ENCODE data around the gene SRA1.
"Not testable (repeated sequence)": the region's sequence is repeated elsewhere in the genome, so short reads cannot be mapped to it uniquely, and the experiment has no call there.

The SRA1 gene

GRCh38 chr5:140557136-140557805 lies at the start of gene SRA1:
Gene SRA1 (minus strand): TSS chr5:140557473. CDS start chr5:140557452, 21 bp downstream.
- in situ Hi-C loops (cut with HindIII; ENCODE audit: low pct_unique_long_range_greater_than_20kb, low sequenced_read_pairs): no loop called here
- DNase-seq (ENCODE audit: low read depth in 1 of 2, low spot score in 1 of 2): peak; percentile 95
- TF ChIP-seq JUND (IDR thresholded peaks at IDR 0.05; ENCODE audit: low read depth): no peak

GRCh38 chr5:140607031-140607430 lies 49.8 kb upstream of the SRA1 start:
- no peak for DNase-seq (ENCODE audit: low read depth in 1 of 2, low spot score in 1 of 2)
- in situ Hi-C loops (cut with HindIII; ENCODE audit: low pct_unique_long_range_greater_than_20kb, low sequenced_read_pairs): no loop called here
- TF ChIP-seq JUND (IDR thresholded peaks at IDR 0.05; ENCODE audit: low read depth): no peak

- no peak for TF ChIP-seq JUND (IDR thresholded peaks at IDR 0.05; ENCODE audit: low read depth)
- no peak for DNase-seq (ENCODE audit: low read depth in 1 of 2, low spot score in 1 of 2)
- in situ Hi-C loops (cut with HindIII; ENCODE audit: low pct_unique_long_range_greater_than_20kb, low sequenced_read_pairs): no loop called here
These were observed 48.6 kb upstream of the SRA1 start for GRCh38 chr5:140605879-140606278.

- in situ Hi-C loops (cut with HindIII; ENCODE audit: low pct_unique_long_range_greater_than_20kb, low sequenced_read_pairs): no loop called here
- TF ChIP-seq JUND (IDR thresholded peaks at IDR 0.05; ENCODE audit: low read depth): no peak
- no peak for DNase-seq (ENCODE audit: low read depth in 1 of 2, low spot score in 1 of 2)
These were observed 46.5 kb upstream of the SRA1 start for GRCh38 chr5:140603734-140604133.

GRCh38 chr5:140603446-140603698 lies 46.1 kb upstream of the SRA1 start:
- in situ Hi-C loops (cut with HindIII; ENCODE audit: low pct_unique_long_range_greater_than_20kb, low sequenced_read_pairs); DNase-seq (ENCODE audit: low read depth in 1 of 2, low spot score in 1 of 2): not testable (repeated sequence)

GRCh38 chr5:140602147-140602546 lies 44.9 kb upstream of the SRA1 start:
- in situ Hi-C loops (cut with HindIII; ENCODE audit: low pct_unique_long_range_greater_than_20kb, low sequenced_read_pairs): no loop called here
- DNase-seq (ENCODE audit: low read depth in 1 of 2, low spot score in 1 of 2): no peak
- TF ChIP-seq JUND (IDR thresholded peaks at IDR 0.05; ENCODE audit: low read depth): no peak

- no peak for DNase-seq (ENCODE audit: low read depth in 1 of 2, low spot score in 1 of 2)
- TF ChIP-seq JUND (IDR thresholded peaks at IDR 0.05; ENCODE audit: low read depth): no peak
- in situ Hi-C loops (cut with HindIII; ENCODE audit: low pct_unique_long_range_greater_than_20kb, low sequenced_read_pairs): no loop called here
These were observed 42.8 kb upstream of the SRA1 start for GRCh38 chr5:140600096-140600495.

- DNase-seq (ENCODE audit: low read depth in 1 of 2, low spot score in 1 of 2): no peak
- in situ Hi-C loops (cut with HindIII; ENCODE audit: low pct_unique_long_range_greater_than_20kb, low sequenced_read_pairs): no loop called here
- no peak for TF ChIP-seq JUND (IDR thresholded peaks at IDR 0.05; ENCODE audit: low read depth)
These were observed 41.6 kb upstream of the SRA1 start for GRCh38 chr5:140598836-140599235.

- DNase-seq (ENCODE audit: low read depth in 1 of 2, low spot score in 1 of 2): no peak
These were observed 39.1 kb upstream of the SRA1 start for GRCh38 chr5:140596321-140596741.

GRCh38 chr5:140595538-140596300 lies 38.4 kb upstream of the SRA1 start:
- in situ Hi-C loops (cut with HindIII; ENCODE audit: low pct_unique_long_range_greater_than_20kb, low sequenced_read_pairs): no loop called here
- no peak for TF ChIP-seq JUND (IDR thresholded peaks at IDR 0.05; ENCODE audit: low read depth)

More at GRCh38 chr5:140596321-140596741, 39.1 kb upstream of the SRA1 start:
- in situ Hi-C loops (cut with HindIII; ENCODE audit: low pct_unique_long_range_greater_than_20kb, low sequenced_read_pairs): no loop called here
- TF ChIP-seq JUND (IDR thresholded peaks at IDR 0.05; ENCODE audit: low read depth): no peak

GRCh38 chr5:140594169-140594568 lies 36.9 kb upstream of the SRA1 start:
- in situ Hi-C loops (cut with HindIII; ENCODE audit: low pct_unique_long_range_greater_than_20kb, low sequenced_read_pairs): no loop called here
- TF ChIP-seq JUND (IDR thresholded peaks at IDR 0.05; ENCODE audit: low read depth): no peak
- DNase-seq (ENCODE audit: low read depth in 1 of 2, low spot score in 1 of 2): no peak

More at GRCh38 chr5:140595538-140596300, 38.4 kb upstream of the SRA1 start:
- DNase-seq (ENCODE audit: low read depth in 1 of 2, low spot score in 1 of 2): peak in 1 of 2 experiments; percentile 37

- DNase-seq (ENCODE audit: low read depth in 1 of 2, low spot score in 1 of 2): peak in 1 of 2 experiments; percentile 48
- in situ Hi-C loops (cut with HindIII; ENCODE audit: low pct_unique_long_range_greater_than_20kb, low sequenced_read_pairs): not testable (repeated sequence)
These were observed 35.8 kb upstream of the SRA1 start for GRCh38 chr5:140593070-140593469.

GRCh38 chr5:140591747-140592372 lies 34.6 kb upstream of the SRA1 start:
- no peak for TF ChIP-seq JUND (IDR thresholded peaks at IDR 0.05; ENCODE audit: low read depth)
- DNase-seq (ENCODE audit: low read depth in 1 of 2, low spot score in 1 of 2): no peak
- in situ Hi-C loops (cut with HindIII; ENCODE audit: low pct_unique_long_range_greater_than_20kb, low sequenced_read_pairs): no loop called here

All from T47D (cell line).